HCT116 (cell line): Measurements from ENCODE around the gene SLC44A2. TPM values are rescaled to one million over a fixed set of nuclear protein-coding genes. Genes with fewer than 3 reads are reported as not detected.

Experiments
- ATAC-seq: fragments of 200-7000 bp; cut with Tn5 transposase; 2 replicates; pipeline ENCODE4 v1.9.1; 2020; ENCODE audit warnings: mild to moderate bottlenecking, moderate library complexity
- BruUV-seq: library from RNA; stranded (reverse); fragments of 400-500 nt; replicated peaks from 2 replicates; lab custom pipeline; 2021; lab: Mats Ljungman, UMichigan
- CTCF ChIA-PET: fragments of 300-600 bp; sonication (Branson Sonifier 250); formaldehyde crosslinking; loops from one replicate; lab custom pipeline; 2021; ENCODE audit warnings: antibody characterized with exemption; lab: Charles Lee
- POLR2A ChIA-PET: fragments of 300-600, 350-600 bp; sonication (Branson Sonifier 250); formaldehyde crosslinking; loops from one replicate; lab custom pipeline; 2021; ENCODE audit warnings: antibody characterized with exemption; lab: Charles Lee
- RAD21 ChIA-PET, 2 experiments: fragments of 300-600 bp; sonication (Branson Sonifier 250); formaldehyde crosslinking; loops; one replicate each; lab custom pipeline; 2023; ENCODE audit warnings: low total read pairs in 2 of 2; ENCODE audit not compliant: uncharacterized antibody in 2 of 2, unreplicated experiment in 2 of 2, low non-redundant PET in 1 of 2; lab: Charles Lee
- DNase-seq: peaks from one replicate; pipeline ENCODE4 v3.0.0-alpha.2; 2010; ENCODE audit warnings: low read depth, low spot score
- H2AFZ ChIP-seq: fragments of 200-600 bp; shearing (Covaris generic), sonication (generic); 2 replicates; pipeline ENCODE4 v1.6.1; 2017; ENCODE audit warnings: low read depth, mixed run types, mixed read lengths, antibody characterized with exemption, low read length; ENCODE audit not compliant: poor library complexity, severe bottlenecking
- H3K27ac ChIP-seq: 2 replicates; pipeline ENCODE4 v1.5.1; 2012; ENCODE audit warnings: low read depth, low read length
- H3K27me3 ChIP-seq: fragments of 200-600 bp; sonication (generic); 2 replicates; pipeline ENCODE4 v1.6.1; 2016; ENCODE audit warnings: mixed run types, low read length, mixed read lengths; ENCODE audit not compliant: insufficient read depth
- H3K36me3 ChIP-seq, 2 experiments: fragments of 200-500 bp in 1 of 2; fragments of 200-600 bp in 1 of 2; sonication (Bioruptor generic) in 1 of 2; sonication (generic) in 1 of 2; 2 replicates each; pipeline versions ENCODE4 v1.5.1 to v1.6.1; 2014 to 2016; ENCODE audit warnings: low read length in 2 of 2, inconsistent platforms in 1 of 2, mixed read lengths in 1 of 2, mixed run types in 1 of 2; ENCODE audit not compliant: insufficient read depth in 2 of 2, control insufficient read depth in 1 of 2
- H3K4me1 ChIP-seq, 2 experiments: fragments of 200-600 bp in 1 of 2; sonication (generic) in 1 of 2; 2 replicates each; pipeline versions ENCODE4 v1.5.1 to v1.6.1; 2012 to 2017; ENCODE audit warnings: low read length in 2 of 2, inconsistent platforms in 1 of 2, mild to moderate bottlenecking in 1 of 2, mixed read lengths in 1 of 2, mixed run types in 1 of 2, moderate library complexity in 1 of 2; ENCODE audit not compliant: insufficient read depth in 2 of 2, control insufficient read depth in 1 of 2
- H3K4me2 ChIP-seq: fragments of 200-600 bp; sonication (generic); 2 replicates; pipeline ENCODE4 v1.6.1; 2017; ENCODE audit warnings: mixed run types, low read length, mixed read lengths
- H3K4me3 ChIP-seq, 2 experiments: fragments of 200-600 bp in 1 of 2; sonication (generic) in 1 of 2; replicated peaks in 1 of 2; 2 replicates each; pipeline ENCODE4 v1.5.1; 2011 to 2016; ENCODE audit warnings: low read length in 2 of 2, control low read depth in 1 of 2, low read depth in 1 of 2, mild to moderate bottlenecking in 1 of 2, mixed read lengths in 1 of 2, mixed run types in 1 of 2
- H3K79me2 ChIP-seq: fragments of 200-600 bp; sonication (generic); 2 replicates; pipeline ENCODE4 v1.6.1; 2017; ENCODE audit warnings: mild to moderate bottlenecking, mixed run types, low read length, moderate library complexity, mixed read lengths; ENCODE audit not compliant: insufficient read depth
- H3K9ac ChIP-seq: fragments of 200-600 bp; sonication (generic); 2 replicates; pipeline ENCODE4 v1.6.1; 2016; ENCODE audit warnings: low read length, mixed read lengths
- H3K9me2 ChIP-seq: fragments of 200-600 bp; sonication (generic), shearing (Covaris generic); 2 replicates; pipeline ENCODE4 v1.6.1; 2017; ENCODE audit warnings: mixed run types, mild to moderate bottlenecking, moderate library complexity; ENCODE audit not compliant: insufficient read depth
- H3K9me3 ChIP-seq, 2 experiments: fragments of 200-500 bp in 1 of 2; fragments of 200-600 bp in 1 of 2; sonication (Bioruptor generic) in 1 of 2; sonication (generic) in 1 of 2; 2 replicates each; pipeline ENCODE4 v1.6.1; 2014 to 2017; ENCODE audit warnings: low read length in 2 of 2, mixed read lengths in 2 of 2, inconsistent platforms in 1 of 2, low read depth in 1 of 2, mild to moderate bottlenecking in 1 of 2, mixed run types in 1 of 2, moderate library complexity in 1 of 2; ENCODE audit not compliant: control insufficient read depth in 1 of 2, insufficient read depth in 1 of 2
- H4K20me1 ChIP-seq: fragments of 200-600 bp; sonication (generic), shearing (Covaris generic); 2 replicates; pipeline ENCODE4 v1.6.1; 2017; ENCODE audit warnings: mixed run types, mild to moderate bottlenecking, moderate library complexity; ENCODE audit not compliant: insufficient read depth
- EGR1 ChIP-seq: IDR thresholded peaks from 2 replicates; pipeline ENCODE4 v1.6.1; 2012; ENCODE audit warnings: low read depth
- EZH2phosphoT487 ChIP-seq: fragments of 200-600 bp; IDR thresholded peaks from 2 replicates; pipeline ENCODE4 v1.6.1; 2018; ENCODE audit warnings: antibody characterized with exemption, borderline replicate concordance
- JUND ChIP-seq: IDR thresholded peaks from 2 replicates; pipeline ENCODE4 v1.6.1; 2012
- POLR2A ChIP-seq: IDR thresholded peaks from 2 replicates; pipeline ENCODE4 v1.7.0; 2011; ENCODE audit warnings: borderline replicate concordance; ENCODE audit not compliant: insufficient read depth, insufficient read length; ENCODE audit errors: extremely low read depth
- POLR2AphosphoS5 ChIP-seq: IDR thresholded peaks from 2 replicates; pipeline ENCODE4 v1.6.1; 2011; ENCODE audit warnings: mild to moderate bottlenecking, low read depth, low read length, moderate library complexity
- RAD21 ChIP-seq: IDR thresholded peaks from 2 replicates; pipeline ENCODE4 v1.6.1; 2012; ENCODE audit warnings: low read depth, mild to moderate bottlenecking
- SIN3A ChIP-seq: IDR thresholded peaks from 2 replicates; pipeline ENCODE4 v1.6.1; 2012; ENCODE audit warnings: low read depth
- YY1 ChIP-seq: IDR thresholded peaks from 2 replicates; pipeline ENCODE4 v1.6.1; 2011; ENCODE audit warnings: low read length, low read depth, moderate library complexity, mild to moderate bottlenecking; ENCODE audit not compliant: insufficient replicate concordance; ENCODE audit errors: extremely low read depth
- ZFX ChIP-seq: fragments of 450-650 bp; IDR thresholded peaks from 2 replicates; pipeline ENCODE4 v1.6.1; 2017
- intact Hi-C: fragments of 100-400 bp; cut with micrococcal nuclease; formaldehyde crosslinking; loops from 2 replicates; pipeline ENCODE4 v1.10.0; 2022
- total RNA-seq: library from RNA; stranded (reverse); gene quantifications from one replicate; pipeline ENCODE4 v1.2.1, GENCODE V29; 2021; ENCODE audit not compliant: unreplicated experiment
- TF ChIP-seq, protein P1 (sequence below): IDR thresholded peaks from 2 replicates; pipeline ENCODE4 v1.6.1; 2012; ENCODE audit warnings: low read depth
- TF ChIP-seq, protein P2 (sequence below): IDR thresholded peaks from 2 replicates; pipeline ENCODE4 v1.6.1; 2012
- TF ChIP-seq, protein P3 (sequence below), 3 experiments: fragments of 200-600 bp in 1 of 3; sonication (generic) in 1 of 3; IDR thresholded peaks in 2 of 3; conservative IDR thresholded peaks in 1 of 3; 2 replicates each; pipeline ENCODE4 v1.5.1; 2012 to 2017; ENCODE audit warnings: low read depth in 2 of 3, low read length in 2 of 3, antibody characterized with exemption in 1 of 3, borderline replicate concordance in 1 of 3, control low read depth in 1 of 3, mild to moderate bottlenecking in 1 of 3, mixed read lengths in 1 of 3, mixed run types in 1 of 3, moderate library complexity in 1 of 3; ENCODE audit not compliant: insufficient read depth in 1 of 3

The SLC44A2 gene
- total RNA-seq, 1 experiment from 2014 or later, result 90.9 TPM

DNA sequence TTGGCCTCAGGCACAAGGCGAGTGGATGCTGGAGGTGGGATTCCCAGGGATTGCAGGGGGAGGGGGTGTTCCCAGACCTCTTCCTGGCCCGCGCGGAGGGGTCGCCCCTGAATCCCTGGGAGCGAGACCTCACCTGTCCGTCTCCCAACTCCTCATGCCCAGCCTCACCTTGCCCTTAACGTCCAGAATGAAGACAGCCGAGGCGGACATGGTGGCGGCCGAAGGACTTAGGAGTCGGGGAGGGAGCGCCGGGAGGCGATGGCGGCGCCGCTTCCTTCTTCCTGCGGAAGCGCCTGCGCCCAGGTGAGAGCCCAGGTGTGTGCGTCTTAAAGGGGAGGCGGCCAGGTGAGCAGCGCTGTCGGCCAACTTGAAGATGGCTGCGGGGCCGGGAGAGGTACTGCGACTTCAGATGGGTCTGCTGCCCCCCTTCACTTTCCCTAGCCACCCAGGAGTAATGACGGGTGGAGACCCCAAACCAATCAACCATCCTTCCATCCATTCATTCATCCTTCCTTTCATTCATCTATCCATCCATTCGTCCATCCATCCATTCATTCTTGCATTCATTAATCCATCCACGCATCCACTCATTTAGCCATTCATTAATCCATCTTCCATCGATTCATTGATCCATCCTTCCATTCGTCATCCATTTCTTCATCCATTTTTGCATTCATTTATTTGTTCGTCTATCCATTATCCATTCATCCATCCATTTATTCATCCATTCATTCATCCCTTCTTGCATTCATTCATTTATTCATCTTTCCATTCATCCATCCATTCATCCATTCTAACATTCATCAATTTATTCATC lies 38.1 kb upstream of the SLC44A2 start, which contains the start of gene AP1M2 (continued):
- TF ChIP-seq, protein P1, sequence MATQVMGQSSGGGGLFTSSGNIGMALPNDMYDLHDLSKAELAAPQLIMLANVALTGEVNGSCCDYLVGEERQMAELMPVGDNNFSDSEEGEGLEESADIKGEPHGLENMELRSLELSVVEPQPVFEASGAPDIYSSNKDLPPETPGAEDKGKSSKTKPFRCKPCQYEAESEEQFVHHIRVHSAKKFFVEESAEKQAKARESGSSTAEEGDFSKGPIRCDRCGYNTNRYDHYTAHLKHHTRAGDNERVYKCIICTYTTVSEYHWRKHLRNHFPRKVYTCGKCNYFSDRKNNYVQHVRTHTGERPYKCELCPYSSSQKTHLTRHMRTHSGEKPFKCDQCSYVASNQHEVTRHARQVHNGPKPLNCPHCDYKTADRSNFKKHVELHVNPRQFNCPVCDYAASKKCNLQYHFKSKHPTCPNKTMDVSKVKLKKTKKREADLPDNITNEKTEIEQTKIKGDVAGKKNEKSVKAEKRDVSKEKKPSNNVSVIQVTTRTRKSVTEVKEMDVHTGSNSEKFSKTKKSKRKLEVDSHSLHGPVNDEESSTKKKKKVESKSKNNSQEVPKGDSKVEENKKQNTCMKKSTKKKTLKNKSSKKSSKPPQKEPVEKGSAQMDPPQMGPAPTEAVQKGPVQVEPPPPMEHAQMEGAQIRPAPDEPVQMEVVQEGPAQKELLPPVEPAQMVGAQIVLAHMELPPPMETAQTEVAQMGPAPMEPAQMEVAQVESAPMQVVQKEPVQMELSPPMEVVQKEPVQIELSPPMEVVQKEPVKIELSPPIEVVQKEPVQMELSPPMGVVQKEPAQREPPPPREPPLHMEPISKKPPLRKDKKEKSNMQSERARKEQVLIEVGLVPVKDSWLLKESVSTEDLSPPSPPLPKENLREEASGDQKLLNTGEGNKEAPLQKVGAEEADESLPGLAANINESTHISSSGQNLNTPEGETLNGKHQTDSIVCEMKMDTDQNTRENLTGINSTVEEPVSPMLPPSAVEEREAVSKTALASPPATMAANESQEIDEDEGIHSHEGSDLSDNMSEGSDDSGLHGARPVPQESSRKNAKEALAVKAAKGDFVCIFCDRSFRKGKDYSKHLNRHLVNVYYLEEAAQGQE, result no peak
- TF ChIP-seq JUND (no peak), ZFX (no peak), YY1 (peak; percentile 86)

DNA sequence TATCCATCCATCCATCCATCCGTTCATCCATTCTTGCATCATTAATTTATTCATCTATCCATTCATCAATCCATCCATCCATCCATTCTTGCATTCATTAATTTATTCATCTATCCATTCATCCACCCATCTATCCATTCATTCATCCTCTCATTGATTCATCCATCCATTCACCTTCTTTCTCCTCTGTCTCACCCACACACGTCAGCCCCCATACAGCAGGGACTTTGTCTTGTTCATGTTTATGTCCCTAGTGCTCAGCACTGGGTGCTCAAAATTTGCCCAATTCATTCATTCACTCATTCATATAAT lies 37.6 kb upstream of the SLC44A2 start:
- peaks cover 0 to 12% of the 10 kb centered on the region in 2 experiments; a peak in 1 of 4 replicates for H3K4me1 ChIP-seq
- peaks cover 6% of the 10 kb centered on the region; the same call in 1 of the 2 replicates for H3K9me2 ChIP-seq
- ChIA-PET RAD21 (no interaction called here), POLR2A (no interaction called here), CTCF (no interaction called here)
- BruUV-seq, result no TSS peak
- H3K9ac ChIP-seq, result no peak overlapping the region
- no peak for ATAC-seq
- no peaks in the 10 kb centered on the region for H3K27me3 ChIP-seq
- no peak for DNase-seq
- peaks cover 0 to 3% of the 10 kb centered on the region in 2 experiments; a peak in 1 of 4 replicates for H3K36me3 ChIP-seq
- H3K4me3 ChIP-seq, result peak overlapping the region in 1 of 2 experiments; percentile 86; a peak in 2 of 4 replicates
- H2AFZ ChIP-seq, result peak overlapping the region; percentile 89
- H3K4me2 ChIP-seq, result peak overlapping the region; percentile 87
- intact Hi-C loops, result no loop called here
- H3K9me3 ChIP-seq, result no peaks in the 10 kb centered on the region
- no peak overlapping the region for H3K27ac ChIP-seq
- H3K79me2 ChIP-seq, result peaks cover 4% of the 10 kb centered on the region; the same call in 1 of the 2 replicates
- TF ChIP-seq SIN3A, result no peak
- TF ChIP-seq, protein P2, sequence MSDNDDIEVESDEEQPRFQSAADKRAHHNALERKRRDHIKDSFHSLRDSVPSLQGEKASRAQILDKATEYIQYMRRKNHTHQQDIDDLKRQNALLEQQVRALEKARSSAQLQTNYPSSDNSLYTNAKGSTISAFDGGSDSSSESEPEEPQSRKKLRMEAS, result no peak
- no peak for TF ChIP-seq EZH2phosphoT487
- no peak for TF ChIP-seq POLR2AphosphoS5
- TF ChIP-seq RAD21, result no peak
- TF ChIP-seq, protein P1, result no peak
- no peak for TF ChIP-seq POLR2A
- no peak for TF ChIP-seq EGR1
- no peak for TF ChIP-seq ZFX
- TF ChIP-seq, protein P3, sequence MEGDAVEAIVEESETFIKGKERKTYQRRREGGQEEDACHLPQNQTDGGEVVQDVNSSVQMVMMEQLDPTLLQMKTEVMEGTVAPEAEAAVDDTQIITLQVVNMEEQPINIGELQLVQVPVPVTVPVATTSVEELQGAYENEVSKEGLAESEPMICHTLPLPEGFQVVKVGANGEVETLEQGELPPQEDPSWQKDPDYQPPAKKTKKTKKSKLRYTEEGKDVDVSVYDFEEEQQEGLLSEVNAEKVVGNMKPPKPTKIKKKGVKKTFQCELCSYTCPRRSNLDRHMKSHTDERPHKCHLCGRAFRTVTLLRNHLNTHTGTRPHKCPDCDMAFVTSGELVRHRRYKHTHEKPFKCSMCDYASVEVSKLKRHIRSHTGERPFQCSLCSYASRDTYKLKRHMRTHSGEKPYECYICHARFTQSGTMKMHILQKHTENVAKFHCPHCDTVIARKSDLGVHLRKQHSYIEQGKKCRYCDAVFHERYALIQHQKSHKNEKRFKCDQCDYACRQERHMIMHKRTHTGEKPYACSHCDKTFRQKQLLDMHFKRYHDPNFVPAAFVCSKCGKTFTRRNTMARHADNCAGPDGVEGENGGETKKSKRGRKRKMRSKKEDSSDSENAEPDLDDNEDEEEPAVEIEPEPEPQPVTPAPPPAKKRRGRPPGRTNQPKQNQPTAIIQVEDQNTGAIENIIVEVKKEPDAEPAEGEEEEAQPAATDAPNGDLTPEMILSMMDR (IDR thresholded peaks at IDR 0.05 in 2 of 3, conservative IDR thresholded peaks at IDR 0.05 in 1 of 3; ENCODE audit: borderline replicate concordance in 1 of 3, insufficient read depth in 1 of 3, low read depth in 2 of 3, low read length in 2 of 3), result no peak
- no peaks in the 10 kb centered on the region for H4K20me1 ChIP-seq
